Measurements from ENCODE around the gene ADRA2B.

Gene ADRA2B

DNA sequence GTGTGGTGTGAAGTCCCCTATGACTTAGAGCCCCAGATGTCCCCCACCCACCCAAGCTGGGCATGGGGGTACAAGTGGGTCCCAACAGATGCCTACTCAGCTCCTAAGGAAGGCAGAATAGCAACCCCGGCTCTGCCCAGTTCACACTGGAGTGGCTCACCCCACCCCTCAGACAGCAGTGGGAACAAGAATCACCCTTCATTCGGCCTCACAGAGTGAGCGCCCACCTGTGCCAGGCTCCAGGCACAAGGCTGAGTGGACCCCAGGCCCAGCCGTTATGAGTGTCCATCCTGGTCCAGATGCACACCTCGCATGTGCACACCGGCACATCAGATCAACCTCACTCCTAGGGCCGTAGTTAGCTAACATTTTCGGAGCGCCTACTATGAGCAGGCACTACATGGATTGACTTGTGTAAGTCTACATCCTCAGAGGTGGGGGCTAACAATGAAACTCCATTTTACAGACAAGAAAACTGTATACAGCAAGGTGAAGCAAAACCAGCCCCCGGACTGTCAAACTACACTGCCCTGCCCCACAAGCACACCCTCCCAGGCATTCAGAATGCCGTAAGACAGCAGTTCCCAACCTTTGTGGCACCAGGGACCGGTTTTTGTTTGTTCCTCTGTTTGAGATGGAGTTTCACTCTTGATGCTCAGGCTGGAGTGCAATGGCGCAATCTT is 24.7 kb upstream of the ADRA2B start:
- H3K4me3 ChIP-seq, result no peak overlapping the region
- TF ChIP-seq FOXP2 (optimal IDR thresholded peaks at IDR 0.05; ENCODE audit: control extremely low read depth, extremely low read length, insufficient read depth), result no peak
- TF ChIP-seq EZH2 (IDR thresholded peaks at IDR 0.05), result no peak
- no peak for TF ChIP-seq POLR2AphosphoS5 (IDR thresholded peaks at IDR 0.05; ENCODE audit: borderline replicate concordance, low read depth, low read length)
- no peak overlapping the region for H3K27ac ChIP-seq
- DNase-seq (ENCODE audit: low read depth, low spot score), result no peak
- no peak overlapping the region for H3K9ac ChIP-seq (ENCODE audit: insufficient read length)
- H3K9me3 ChIP-seq (ENCODE audit: low read depth, low read length), result no peaks in the 10 kb centered on the region
- H3K36me3 ChIP-seq (ENCODE audit: insufficient read depth, low read length), result no peaks in the 10 kb centered on the region

DNA sequence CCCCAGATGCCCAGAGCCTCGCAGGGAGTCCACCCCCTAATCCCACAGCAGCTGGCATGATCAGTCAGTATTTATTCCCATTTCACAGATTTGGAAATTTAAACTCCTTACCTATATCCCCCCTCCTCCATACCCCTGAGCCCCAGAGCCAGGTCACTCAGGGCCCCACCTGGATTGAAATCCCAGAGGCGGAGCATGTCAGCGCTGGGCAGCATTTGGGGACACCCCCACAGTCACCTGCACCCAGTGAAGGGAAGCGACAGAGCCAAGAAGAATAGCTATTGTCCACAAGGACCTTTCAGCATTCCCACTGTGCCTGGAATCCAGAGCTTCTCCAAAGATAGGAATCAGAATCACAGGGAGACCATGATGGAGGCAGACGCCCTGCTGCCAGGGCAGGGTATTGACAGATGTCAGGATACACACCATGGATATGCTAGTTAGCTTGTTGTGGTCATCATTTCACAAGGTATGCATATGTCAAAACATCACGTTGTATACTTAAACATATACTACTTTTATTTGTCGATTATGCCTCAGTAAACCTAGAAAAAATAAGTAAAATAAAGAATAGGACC is 22.9 kb upstream of the ADRA2B start:
- no peaks in the 10 kb centered on the region for H3K9me3 ChIP-seq (ENCODE audit: low read depth, low read length)
- no peak overlapping the region for H3K9ac ChIP-seq (ENCODE audit: insufficient read length)
- no peak overlapping the region for H3K27ac ChIP-seq
- no peaks in the 10 kb centered on the region for H3K36me3 ChIP-seq (ENCODE audit: insufficient read depth, low read length)
- no peak overlapping the region for H3K4me3 ChIP-seq
- DNase-seq (ENCODE audit: low read depth, low spot score), result no peak
- TF ChIP-seq EZH2 (IDR thresholded peaks at IDR 0.05), result no peak
- no peak for TF ChIP-seq FOXP2 (optimal IDR thresholded peaks at IDR 0.05; ENCODE audit: control extremely low read depth, extremely low read length, insufficient read depth)
- no peak for TF ChIP-seq POLR2AphosphoS5 (IDR thresholded peaks at IDR 0.05; ENCODE audit: borderline replicate concordance, low read depth, low read length)

- Histone ChIP-seq H3K9ac (ENCODE audit: insufficient read length) (no peak within 1 kb of the TSS), H3K27ac (no peak within 1 kb of the TSS), H3K36me3 (ENCODE audit: insufficient read depth, low read length) (no peaks in the 10 kb centered on the region), H3K4me3 (no peak within 1 kb of the TSS), H3K9me3 (ENCODE audit: low read depth, low read length) (no peaks in the 10 kb centered on the region)
- DNase-seq (ENCODE audit: low read depth, low spot score), result no peak
- TF ChIP-seq POLR2AphosphoS5 (IDR thresholded peaks at IDR 0.05; ENCODE audit: borderline replicate concordance, low read depth, low read length) (no peak), EZH2 (IDR thresholded peaks at IDR 0.05) (no peak), FOXP2 (optimal IDR thresholded peaks at IDR 0.05; ENCODE audit: control extremely low read depth, extremely low read length, insufficient read depth) (no peak)
These were observed 22.1 kb upstream of the ADRA2B start, which contains the start of gene ASTL for GRCh38 chr2:96138179-96139145. Gene ASTL, minus strand, starts transcription at chr2:96138502. Its CDS starts 66 bp downstream, at chr2:96138436.

- no peak overlapping the region for H3K4me3 ChIP-seq
- no peak overlapping the region for H3K27ac ChIP-seq
- H3K9ac ChIP-seq (ENCODE audit: insufficient read length), result no peak overlapping the region
- no peaks in the 10 kb centered on the region for H3K36me3 ChIP-seq (ENCODE audit: insufficient read depth, low read length)
- DNase-seq (ENCODE audit: low read depth, low spot score), result no peak
- H3K9me3 ChIP-seq (ENCODE audit: low read depth, low read length), result no peaks in the 10 kb centered on the region
- TF ChIP-seq FOXP2 (optimal IDR thresholded peaks at IDR 0.05; ENCODE audit: control extremely low read depth, extremely low read length, insufficient read depth) (no peak), EZH2 (IDR thresholded peaks at IDR 0.05) (no peak), POLR2AphosphoS5 (IDR thresholded peaks at IDR 0.05; ENCODE audit: borderline replicate concordance, low read depth, low read length) (no peak)
These were observed 21.2 kb upstream of the ADRA2B start for GRCh38 chr2:96137321-96138178.

- Histone ChIP-seq H3K27ac (no peak overlapping the region), H3K36me3 (ENCODE audit: insufficient read depth, low read length) (no peaks in the 10 kb centered on the region), H3K4me3 (no peak overlapping the region), H3K9me3 (ENCODE audit: low read depth, low read length) (no peaks in the 10 kb centered on the region), H3K9ac (ENCODE audit: insufficient read length) (no peak overlapping the region)
- no peak for TF ChIP-seq EZH2 (IDR thresholded peaks at IDR 0.05)
- no peak for TF ChIP-seq FOXP2 (optimal IDR thresholded peaks at IDR 0.05; ENCODE audit: control extremely low read depth, extremely low read length, insufficient read depth)
- TF ChIP-seq POLR2AphosphoS5 (IDR thresholded peaks at IDR 0.05; ENCODE audit: borderline replicate concordance, low read depth, low read length), result no peak
- no peak for DNase-seq (ENCODE audit: low read depth, low spot score)
These were observed 19.9 kb upstream of the ADRA2B start for GRCh38 chr2:96136129-96136720.

DNA sequence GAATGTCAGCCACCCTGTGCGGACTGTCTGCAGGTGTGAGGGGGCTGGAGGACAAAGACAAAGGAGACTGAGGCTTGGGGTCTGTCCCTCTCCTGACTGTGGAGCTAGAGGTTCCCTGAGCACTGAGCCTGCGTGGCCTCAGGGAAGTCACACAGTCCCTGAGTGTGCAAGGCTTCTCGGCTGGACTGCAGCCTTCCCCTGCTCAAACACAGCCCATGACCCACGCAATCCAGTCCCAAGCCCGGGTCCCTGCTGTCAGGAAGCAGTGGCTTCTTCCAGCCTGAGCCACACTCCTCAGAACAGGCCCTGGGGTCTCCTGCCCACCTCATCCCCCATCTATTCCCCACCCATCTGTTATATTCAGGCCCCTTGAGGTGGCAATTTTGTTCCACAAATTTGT is 19.2 kb upstream of the ADRA2B start:
- no peak for TF ChIP-seq POLR2AphosphoS5 (IDR thresholded peaks at IDR 0.05; ENCODE audit: borderline replicate concordance, low read depth, low read length)
- TF ChIP-seq FOXP2 (optimal IDR thresholded peaks at IDR 0.05; ENCODE audit: control extremely low read depth, extremely low read length, insufficient read depth), result no peak
- TF ChIP-seq EZH2 (IDR thresholded peaks at IDR 0.05), result no peak
- no peak overlapping the region for H3K9ac ChIP-seq (ENCODE audit: insufficient read length)
- no peaks in the 10 kb centered on the region for H3K9me3 ChIP-seq (ENCODE audit: low read depth, low read length)
- H3K4me3 ChIP-seq, result no peak overlapping the region
- H3K36me3 ChIP-seq (ENCODE audit: insufficient read depth, low read length), result no peaks in the 10 kb centered on the region
- H3K27ac ChIP-seq, result no peak overlapping the region
- no peak for DNase-seq (ENCODE audit: low read depth, low spot score)

- no peak overlapping the region for H3K9ac ChIP-seq (ENCODE audit: insufficient read length)
- H3K9me3 ChIP-seq (ENCODE audit: low read depth, low read length), result no peaks in the 10 kb centered on the region
- TF ChIP-seq EZH2 (IDR thresholded peaks at IDR 0.05) (no peak), POLR2AphosphoS5 (IDR thresholded peaks at IDR 0.05; ENCODE audit: borderline replicate concordance, low read depth, low read length) (no peak), FOXP2 (optimal IDR thresholded peaks at IDR 0.05; ENCODE audit: control extremely low read depth, extremely low read length, insufficient read depth) (no peak)
- no peak overlapping the region for H3K4me3 ChIP-seq
- no peak for DNase-seq (ENCODE audit: low read depth, low spot score)
- no peaks in the 10 kb centered on the region for H3K36me3 ChIP-seq (ENCODE audit: insufficient read depth, low read length)
- no peak overlapping the region for H3K27ac ChIP-seq
These were observed 18.8 kb upstream of the ADRA2B start for GRCh38 chr2:96135171-96135570.

Measured in SK-N-MC (cell line).